ENCODE data around the gene TYR.

DNA sequence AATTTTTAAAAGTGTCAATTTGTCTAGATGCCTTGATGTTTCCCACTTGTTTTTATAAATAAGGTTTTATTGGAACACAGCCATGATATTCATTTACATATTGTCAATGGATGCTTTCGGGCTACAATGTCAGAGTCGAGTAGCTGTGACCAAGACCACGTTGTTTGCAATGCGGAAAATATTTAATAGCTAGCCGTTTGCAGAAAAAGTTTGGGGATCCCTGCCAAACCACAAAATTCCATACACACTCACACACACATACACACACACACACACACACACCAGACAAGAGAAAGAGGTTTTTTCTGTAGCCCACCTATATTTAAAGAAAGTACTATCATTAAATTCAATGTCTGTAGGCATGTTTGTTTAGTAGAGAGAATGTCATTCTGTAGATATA is 58.3 kb downstream of the TYR start:
- no peak for TF ChIP-seq CTCF (IDR thresholded peaks at IDR 0.05)
- TF ChIP-seq POLR2A (IDR thresholded peaks at IDR 0.05), result no peak
- TF ChIP-seq EP300 (IDR thresholded peaks at IDR 0.05), result no peak

All from ovary (tissue), 3 donors.